ENCODE results near the gene USP10. TPM values are rescaled to one million over a fixed set of nuclear protein-coding genes. Genes with fewer than 3 reads are reported as not detected.
"Not testable (repeated sequence)": the region's sequence is repeated elsewhere in the genome, so short reads cannot be mapped to it uniquely, and the experiment has no call there.

The USP10 gene
- total RNA-seq, 1 donor from 2014 or later: 27.1 TPM

- H3K4me3 ChIP-seq (ENCODE audit: low read length in 3 of 3): no peak overlapping the region
- H3K9ac ChIP-seq (ENCODE audit: low read depth in 1 of 3, low read length in 3 of 3): no peak overlapping the region
Observed at GRCh38 chr16:84683691-84684591, 15.9 kb upstream of the USP10 start.

GRCh38 chr16:84684592-84684965 is 15.2 kb upstream of the USP10 start:
- Histone ChIP-seq H3K9ac (ENCODE audit: low read depth in 1 of 3, low read length in 3 of 3) (no peak overlapping the region), H3K9me3 (ENCODE audit: control insufficient read depth in 3 of 3, low read length in 3 of 3) (no peaks in the 10 kb centered on the region), H3K27ac (ENCODE audit: low read depth, low read length) (no peak overlapping the region), H3K4me3 (ENCODE audit: low read length in 3 of 3) (no peak overlapping the region), H3K4me1 (ENCODE audit: control insufficient read depth in 3 of 3, insufficient read depth in 3 of 3, low read length in 3 of 3) (no peaks in the 10 kb centered on the region), H3K36me3 (ENCODE audit: control insufficient read depth in 3 of 3, insufficient read depth in 3 of 3, low read length in 3 of 3) (no peaks in the 10 kb centered on the region), H3K27me3 (ENCODE audit: control insufficient read depth in 3 of 3, insufficient read depth in 3 of 3, low read length in 3 of 3) (peaks cover 0 to 6% (median 0%) of the 10 kb centered on the region in 3 donors)

More at GRCh38 chr16:84683691-84684591, 15.9 kb upstream of the USP10 start:
- H3K9me3 ChIP-seq (ENCODE audit: control insufficient read depth in 3 of 3, low read length in 3 of 3): no peaks in the 10 kb centered on the region
- H3K36me3 ChIP-seq (ENCODE audit: control insufficient read depth in 3 of 3, insufficient read depth in 3 of 3, low read length in 3 of 3): no peaks in the 10 kb centered on the region
- peaks cover 0 to 6% (median 0%) of the 10 kb centered on the region in 3 donors for H3K27me3 ChIP-seq (ENCODE audit: control insufficient read depth in 3 of 3, insufficient read depth in 3 of 3, low read length in 3 of 3)
- H3K4me1 ChIP-seq (ENCODE audit: control insufficient read depth in 3 of 3, insufficient read depth in 3 of 3, low read length in 3 of 3): no peaks in the 10 kb centered on the region
- H3K27ac ChIP-seq (ENCODE audit: low read depth, low read length): no peak overlapping the region

GRCh38 chr16:84685210-84685609 is 14.6 kb upstream of the USP10 start:
- Histone ChIP-seq H3K9me3 (ENCODE audit: control insufficient read depth in 3 of 3, low read length in 3 of 3) (no peaks in the 10 kb centered on the region), H3K4me1 (ENCODE audit: control insufficient read depth in 3 of 3, insufficient read depth in 3 of 3, low read length in 3 of 3) (no peaks in the 10 kb centered on the region), H3K9ac (ENCODE audit: low read depth in 1 of 3, low read length in 3 of 3) (no peak overlapping the region), H3K27ac (ENCODE audit: low read depth, low read length) (no peak overlapping the region), H3K27me3 (ENCODE audit: control insufficient read depth in 3 of 3, insufficient read depth in 3 of 3, low read length in 3 of 3) (peaks cover 0 to 6% (median 0%) of the 10 kb centered on the region in 3 donors), H3K36me3 (ENCODE audit: control insufficient read depth in 3 of 3, insufficient read depth in 3 of 3, low read length in 3 of 3) (no peaks in the 10 kb centered on the region), H3K4me3 (ENCODE audit: low read length in 3 of 3) (no peak overlapping the region)

- H3K4me3 ChIP-seq (ENCODE audit: low read length in 3 of 3): no peak overlapping the region
- H3K27ac ChIP-seq (ENCODE audit: low read depth, low read length): no peak overlapping the region
- peaks cover 0 to 6% (median 0%) of the 10 kb centered on the region in 3 donors for H3K27me3 ChIP-seq (ENCODE audit: control insufficient read depth in 3 of 3, insufficient read depth in 3 of 3, low read length in 3 of 3)
- no peaks in the 10 kb centered on the region for H3K9me3 ChIP-seq (ENCODE audit: control insufficient read depth in 3 of 3, low read length in 3 of 3)
- no peaks in the 10 kb centered on the region for H3K36me3 ChIP-seq (ENCODE audit: control insufficient read depth in 3 of 3, insufficient read depth in 3 of 3, low read length in 3 of 3)
- H3K9ac ChIP-seq (ENCODE audit: low read depth in 1 of 3, low read length in 3 of 3): no peak overlapping the region
- no peaks in the 10 kb centered on the region for H3K4me1 ChIP-seq (ENCODE audit: control insufficient read depth in 3 of 3, insufficient read depth in 3 of 3, low read length in 3 of 3)
Observed at GRCh38 chr16:84686707-84687298, 13.0 kb upstream of the USP10 start.

GRCh38 chr16:84687715-84688114 is 12.1 kb upstream of the USP10 start:
- H3K9me3 ChIP-seq (ENCODE audit: control insufficient read depth in 3 of 3, low read length in 3 of 3): no peaks in the 10 kb centered on the region
- H3K4me1 ChIP-seq (ENCODE audit: control insufficient read depth in 3 of 3, insufficient read depth in 3 of 3, low read length in 3 of 3): no peaks in the 10 kb centered on the region
- no peak overlapping the region for H3K4me3 ChIP-seq (ENCODE audit: low read length in 3 of 3)
- no peaks in the 10 kb centered on the region for H3K36me3 ChIP-seq (ENCODE audit: control insufficient read depth in 3 of 3, insufficient read depth in 3 of 3, low read length in 3 of 3)
- no peak overlapping the region for H3K9ac ChIP-seq (ENCODE audit: low read depth in 1 of 3, low read length in 3 of 3)
- peaks cover 0 to 6% (median 0%) of the 10 kb centered on the region in 3 donors for H3K27me3 ChIP-seq (ENCODE audit: control insufficient read depth in 3 of 3, insufficient read depth in 3 of 3, low read length in 3 of 3)
- no peak overlapping the region for H3K27ac ChIP-seq (ENCODE audit: low read depth, low read length)

- not testable (repeated sequence) for H3K36me3 ChIP-seq (ENCODE audit: control insufficient read depth in 3 of 3, insufficient read depth in 3 of 3, low read length in 3 of 3); H3K9ac ChIP-seq (ENCODE audit: low read depth in 1 of 3, low read length in 3 of 3); H3K27ac ChIP-seq (ENCODE audit: low read depth, low read length); H3K9me3 ChIP-seq (ENCODE audit: control insufficient read depth in 3 of 3, low read length in 3 of 3); H3K4me3 ChIP-seq (ENCODE audit: low read length in 3 of 3); H3K27me3 ChIP-seq (ENCODE audit: control insufficient read depth in 3 of 3, insufficient read depth in 3 of 3, low read length in 3 of 3); H3K4me1 ChIP-seq (ENCODE audit: control insufficient read depth in 3 of 3, insufficient read depth in 3 of 3, low read length in 3 of 3)
Observed at GRCh38 chr16:84688163-84688562, 11.6 kb upstream of the USP10 start.

GRCh38 chr16:84689111-84689510 is 10.7 kb upstream of the USP10 start:
- no peak overlapping the region for H3K27ac ChIP-seq (ENCODE audit: low read depth, low read length)
- H3K4me3 ChIP-seq (ENCODE audit: low read length in 3 of 3): no peak overlapping the region
- no peak overlapping the region for H3K9ac ChIP-seq (ENCODE audit: low read depth in 1 of 3, low read length in 3 of 3)
- H3K9me3 ChIP-seq (ENCODE audit: control insufficient read depth in 3 of 3, low read length in 3 of 3): no peaks in the 10 kb centered on the region
- peaks cover 0 to 6% (median 0%) of the 10 kb centered on the region in 3 donors for H3K27me3 ChIP-seq (ENCODE audit: control insufficient read depth in 3 of 3, insufficient read depth in 3 of 3, low read length in 3 of 3)
- no peaks in the 10 kb centered on the region for H3K4me1 ChIP-seq (ENCODE audit: control insufficient read depth in 3 of 3, insufficient read depth in 3 of 3, low read length in 3 of 3)
- no peaks in the 10 kb centered on the region for H3K36me3 ChIP-seq (ENCODE audit: control insufficient read depth in 3 of 3, insufficient read depth in 3 of 3, low read length in 3 of 3)

GRCh38 chr16:84690088-84690819 is 9.5 kb upstream of the USP10 start:
- Histone ChIP-seq H3K36me3 (ENCODE audit: control insufficient read depth in 3 of 3, insufficient read depth in 3 of 3, low read length in 3 of 3) (no peaks in the 10 kb centered on the region), H3K9me3 (ENCODE audit: control insufficient read depth in 3 of 3, low read length in 3 of 3) (no peaks in the 10 kb centered on the region), H3K9ac (ENCODE audit: low read depth in 1 of 3, low read length in 3 of 3) (no peak overlapping the region), H3K4me1 (ENCODE audit: control insufficient read depth in 3 of 3, insufficient read depth in 3 of 3, low read length in 3 of 3) (no peaks in the 10 kb centered on the region), H3K27ac (ENCODE audit: low read depth, low read length) (no peak overlapping the region), H3K4me3 (ENCODE audit: low read length in 3 of 3) (no peak overlapping the region), H3K27me3 (ENCODE audit: control insufficient read depth in 3 of 3, insufficient read depth in 3 of 3, low read length in 3 of 3) (no peaks in the 10 kb centered on the region)

- Histone ChIP-seq H3K4me1 (ENCODE audit: control insufficient read depth in 3 of 3, insufficient read depth in 3 of 3, low read length in 3 of 3) (no peaks in the 10 kb centered on the region), H3K9ac (ENCODE audit: low read depth in 1 of 3, low read length in 3 of 3) (no peak overlapping the region), H3K27ac (ENCODE audit: low read depth, low read length) (no peak overlapping the region), H3K27me3 (ENCODE audit: control insufficient read depth in 3 of 3, insufficient read depth in 3 of 3, low read length in 3 of 3) (no peaks in the 10 kb centered on the region), H3K9me3 (ENCODE audit: control insufficient read depth in 3 of 3, low read length in 3 of 3) (no peaks in the 10 kb centered on the region), H3K36me3 (ENCODE audit: control insufficient read depth in 3 of 3, insufficient read depth in 3 of 3, low read length in 3 of 3) (no peaks in the 10 kb centered on the region), H3K4me3 (ENCODE audit: low read length in 3 of 3) (no peak overlapping the region)
Observed at GRCh38 chr16:84692451-84693214, 7.2 kb upstream of the USP10 start.
